ENCODE data around the gene CDC42BPG. TPM values are rescaled to one million over a fixed set of nuclear protein-coding genes. Genes with fewer than 3 reads are reported as not detected.
A peak's percentile ranks its signal among the peaks of the same experiment; 100 is the strongest.

Gene CDC42BPG
- total and polyA plus RNA-seq, 9 of the 15 experiments (the other 6 are each of a cell fraction or from before 2014, with no cell fraction given) = 0.04 to 8.8 (median 2.1) TPM

GRCh38 chr11:64778223-64778472 lies 66.3 kb downstream of the CDC42BPG start (continued):
- peak; percentile 71; the same call in 1 of the 2 replicates for TF ChIP-seq VEZF1 (CRISPR knock-in tag; IDR thresholded peaks at IDR 0.05)
- 0 out of 2 replicates have a peak, but pooled peaks have one; percentile 92 for TF ChIP-seq KAT7 (CRISPR knock-in tag; IDR thresholded peaks at IDR 0.05; ENCODE audit: borderline replicate concordance)
- TF ChIP-seq KDM2B (CRISPR knock-in tag; IDR thresholded peaks at IDR 0.05) = peak; percentile 37; the same call in 1 of the 2 replicates
- 0 out of 2 replicates have a peak, but pooled peaks have one; percentile 6 for TF ChIP-seq NCOR1 (IDR thresholded peaks at IDR 0.05)
- peak; percentile 53; the same call in 1 of the 2 replicates for TF ChIP-seq ZBTB1 (CRISPR knock-in tag; IDR thresholded peaks at IDR 0.05; ENCODE audit: borderline replicate concordance, low read depth)
- peak; percentile 32; the same call in 1 of the 2 replicates for TF ChIP-seq MYC (IDR thresholded peaks at IDR 0.05; ENCODE audit: low read depth, low read length)
- TF ChIP-seq MYC (CRISPR knock-in tag; IDR thresholded peaks at IDR 0.05; ENCODE audit: borderline replicate concordance, low read depth) = no peak
- TF ChIP-seq GTF2B (IDR thresholded peaks at IDR 0.05; ENCODE audit: extremely low read depth, insufficient read length) = no peak
- TF ChIP-seq RBM34 (IDR thresholded peaks at IDR 0.05; ENCODE audit: borderline replicate concordance, insufficient read depth, low read length) = no peak
- no peak for TF ChIP-seq CBX1 (IDR thresholded peaks at IDR 0.05; ENCODE audit: low read depth)
- peak; percentile 35 for TF ChIP-seq PCBP2 (IDR thresholded peaks at IDR 0.05; ENCODE audit: low read depth, low read length, poor library complexity, severe bottlenecking)
- TF ChIP-seq BRD4 (IDR thresholded peaks at IDR 0.05) = peak; percentile 62; the same call in 1 of the 2 replicates
- peak; percentile 51; the same call in 1 of the 2 replicates for TF ChIP-seq TGIF2 (CRISPR knock-in tag; IDR thresholded peaks at IDR 0.05)
- TF ChIP-seq FIP1L1 (IDR thresholded peaks at IDR 0.05; ENCODE audit: low read depth, low read length, poor library complexity, severe bottlenecking) = peak; percentile 36

All from K562 (cell line).